ENCODE results near the gene ERC1. TPM values are rescaled to one million over a fixed set of nuclear protein-coding genes. Genes with fewer than 3 reads are reported as not detected.

The ERC1 gene
- total and polyA plus RNA-seq, 2 donors from 2014 or later: 5.1 to 68.3 TPM

- Histone ChIP-seq H3K9me3 (ENCODE audit: control insufficient read depth in 2 of 3, insufficient read depth in 1 of 3, low read length in 3 of 3) (no peaks in the 10 kb centered on the region), H3K4me1 (ENCODE audit: control insufficient read depth in 2 of 3, insufficient read depth in 2 of 3, low read depth in 1 of 3, low read length in 3 of 3) (peaks cover 0 to 6% (median 0%) of the 10 kb centered on the region in 3 donors), H3K27ac (ENCODE audit: low read depth in 2 of 2, low read length in 2 of 2) (no peak overlapping the region), H3K9ac (ENCODE audit: low read length in 3 of 3) (no peak overlapping the region), H3K27me3 (ENCODE audit: control insufficient read depth, insufficient read depth, low read length) (no peaks in the 10 kb centered on the region), H3K36me3 (ENCODE audit: control insufficient read depth in 2 of 3, insufficient read depth in 3 of 3, low read length in 3 of 3) (no peaks in the 10 kb centered on the region), H3K4me3 (ENCODE audit: low read length in 3 of 3) (peak overlapping the region in 1 of 3 donors; percentile 28)
- DNase-seq (no peak), FAIRE-seq (no peak)
- no peak for TF ChIP-seq CTCF (IDR thresholded peaks at IDR 0.05; ENCODE audit: borderline replicate concordance, extremely low read depth, insufficient read depth)
- intact Hi-C loops (cut with DNase I): no loop called here
Measured at GRCh38 chr12:1348606-1349005, 357.6 kb downstream of the ERC1 start.

GRCh38 chr12:1350055-1350933 lies 359.3 kb downstream of the ERC1 start:
- no peak overlapping the region for H3K27ac ChIP-seq (ENCODE audit: low read depth in 2 of 2, low read length in 2 of 2)
- FAIRE-seq (no peak), DNase-seq (peak in 3 of 5 donors; percentile 27 to 69 (median 62))
- H3K4me1 ChIP-seq (ENCODE audit: control insufficient read depth in 2 of 3, insufficient read depth in 2 of 3, low read depth in 1 of 3, low read length in 3 of 3): peaks cover 0 to 6% (median 0%) of the 10 kb centered on the region in 3 donors
- intact Hi-C loops (cut with DNase I): no loop called here
- no peak overlapping the region for H3K4me3 ChIP-seq (ENCODE audit: low read length in 3 of 3)
- H3K36me3 ChIP-seq (ENCODE audit: control insufficient read depth in 2 of 3, insufficient read depth in 3 of 3, low read length in 3 of 3): no peaks in the 10 kb centered on the region
- no peak for TF ChIP-seq CTCF (IDR thresholded peaks at IDR 0.05; ENCODE audit: borderline replicate concordance, extremely low read depth, insufficient read depth)
- H3K27me3 ChIP-seq (ENCODE audit: control insufficient read depth, insufficient read depth, low read length): no peaks in the 10 kb centered on the region
- no peak overlapping the region for H3K9ac ChIP-seq (ENCODE audit: low read length in 3 of 3)
- H3K9me3 ChIP-seq (ENCODE audit: control insufficient read depth in 2 of 3, insufficient read depth in 1 of 3, low read length in 3 of 3): no peaks in the 10 kb centered on the region

GRCh38 chr12:1350934-1351240 lies 359.9 kb downstream of the ERC1 start:
- no peaks in the 10 kb centered on the region for H3K36me3 ChIP-seq (ENCODE audit: control insufficient read depth in 2 of 3, insufficient read depth in 3 of 3, low read length in 3 of 3)
- H3K27me3 ChIP-seq (ENCODE audit: control insufficient read depth, insufficient read depth, low read length): no peaks in the 10 kb centered on the region
- FAIRE-seq (no peak), DNase-seq (no peak)
- H3K4me1 ChIP-seq (ENCODE audit: control insufficient read depth in 2 of 3, insufficient read depth in 2 of 3, low read depth in 1 of 3, low read length in 3 of 3): peaks cover 0 to 6% (median 0%) of the 10 kb centered on the region in 3 donors
- H3K9ac ChIP-seq (ENCODE audit: low read length in 3 of 3): no peak overlapping the region
- no peaks in the 10 kb centered on the region for H3K9me3 ChIP-seq (ENCODE audit: control insufficient read depth in 2 of 3, insufficient read depth in 1 of 3, low read length in 3 of 3)
- no peak for TF ChIP-seq CTCF (IDR thresholded peaks at IDR 0.05; ENCODE audit: borderline replicate concordance, extremely low read depth, insufficient read depth)
- H3K4me3 ChIP-seq (ENCODE audit: low read length in 3 of 3): no peak overlapping the region
- no peak overlapping the region for H3K27ac ChIP-seq (ENCODE audit: low read depth in 2 of 2, low read length in 2 of 2)
- intact Hi-C loops (cut with DNase I): no loop called here

Measured in kidney (tissue), 14 donors.